ENCODE data around the gene LIN7A.

- TF ChIP-seq KDM4A (IDR thresholded peaks at IDR 0.05; ENCODE audit: low read depth, low read length, severe bottlenecking) = no peak
- no peak for TF ChIP-seq SAP30 (IDR thresholded peaks at IDR 0.05; ENCODE audit: insufficient read depth, insufficient replicate concordance, low read length)
- no peak for TF ChIP-seq PHF8 (conservative IDR thresholded peaks at IDR 0.05; ENCODE audit: low read depth, low read length)
These were observed 75.9 kb downstream of the LIN7A start for GRCh38 chr12:80861641-80862378.
